ENCODE results near the gene ITGB5. TPM values are rescaled to one million over a fixed set of nuclear protein-coding genes. Genes with fewer than 3 reads are reported as not detected.
A peak's percentile ranks its signal among the peaks of the same experiment; 100 is the strongest.

ITGB5 gene
- total RNA-seq, 1 donor from 2014 or later = 95.1 TPM

DNA sequence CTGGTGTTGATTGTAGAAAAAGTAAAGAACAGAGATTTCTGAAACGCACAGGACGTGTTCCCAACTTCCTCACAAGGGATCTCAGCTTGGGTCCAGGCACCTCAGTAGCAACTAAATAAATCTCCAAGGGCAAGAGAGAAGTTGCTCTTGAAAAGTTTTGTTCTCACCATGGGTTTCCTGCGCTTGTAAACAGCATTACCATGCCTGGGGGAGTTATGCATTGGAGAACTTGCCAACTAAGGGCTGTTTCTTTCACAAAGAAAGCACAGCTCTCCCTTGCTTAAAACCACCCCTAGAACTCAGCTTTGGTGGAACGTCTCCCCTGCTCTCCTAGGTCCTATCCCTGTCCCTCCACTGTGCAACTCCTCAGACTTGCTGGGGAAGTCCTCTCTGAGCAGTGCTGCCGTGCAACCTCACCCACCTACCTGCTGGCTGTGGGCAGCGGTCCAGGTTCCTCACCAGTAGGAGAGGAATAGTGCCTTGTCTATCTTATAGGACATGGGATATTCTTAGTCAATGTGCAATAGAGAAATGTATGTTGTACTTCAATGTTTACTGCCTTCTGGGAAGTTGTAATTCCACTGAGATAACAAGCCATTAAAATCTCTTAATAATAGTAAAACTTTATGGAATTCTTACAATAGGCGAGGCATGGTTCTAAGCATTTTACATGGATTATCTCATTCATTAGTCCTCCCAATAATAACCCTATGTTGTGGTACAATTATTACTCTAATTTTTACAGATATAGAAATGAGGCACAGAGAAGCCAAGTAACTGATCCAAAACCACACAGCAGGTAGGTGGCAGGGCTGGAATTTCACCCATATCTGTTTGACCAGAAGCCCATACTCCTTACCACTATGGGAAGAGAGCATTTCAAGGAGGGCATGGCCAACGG, 105.4 kb downstream of the ITGB5 start:
- no peaks in the 10 kb centered on the region for H3K9me3 ChIP-seq
- H3K27me3 ChIP-seq = no peaks in the 10 kb centered on the region
- H3K4me3 ChIP-seq = no peak overlapping the region
- intact Hi-C loops (cut with DNase I) = no loop called here
- peak overlapping the region; percentile 71 for H3K27ac ChIP-seq
- peak; percentile 2 for DNase-seq
- no peak for ATAC-seq
- TF ChIP-seq, protein P1, sequence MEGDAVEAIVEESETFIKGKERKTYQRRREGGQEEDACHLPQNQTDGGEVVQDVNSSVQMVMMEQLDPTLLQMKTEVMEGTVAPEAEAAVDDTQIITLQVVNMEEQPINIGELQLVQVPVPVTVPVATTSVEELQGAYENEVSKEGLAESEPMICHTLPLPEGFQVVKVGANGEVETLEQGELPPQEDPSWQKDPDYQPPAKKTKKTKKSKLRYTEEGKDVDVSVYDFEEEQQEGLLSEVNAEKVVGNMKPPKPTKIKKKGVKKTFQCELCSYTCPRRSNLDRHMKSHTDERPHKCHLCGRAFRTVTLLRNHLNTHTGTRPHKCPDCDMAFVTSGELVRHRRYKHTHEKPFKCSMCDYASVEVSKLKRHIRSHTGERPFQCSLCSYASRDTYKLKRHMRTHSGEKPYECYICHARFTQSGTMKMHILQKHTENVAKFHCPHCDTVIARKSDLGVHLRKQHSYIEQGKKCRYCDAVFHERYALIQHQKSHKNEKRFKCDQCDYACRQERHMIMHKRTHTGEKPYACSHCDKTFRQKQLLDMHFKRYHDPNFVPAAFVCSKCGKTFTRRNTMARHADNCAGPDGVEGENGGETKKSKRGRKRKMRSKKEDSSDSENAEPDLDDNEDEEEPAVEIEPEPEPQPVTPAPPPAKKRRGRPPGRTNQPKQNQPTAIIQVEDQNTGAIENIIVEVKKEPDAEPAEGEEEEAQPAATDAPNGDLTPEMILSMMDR (IDR thresholded peaks at IDR 0.05) = no peak
- H3K36me3 ChIP-seq = no peaks in the 10 kb centered on the region
- peaks cover 24% of the 10 kb centered on the region for H3K4me1 ChIP-seq

DNA sequence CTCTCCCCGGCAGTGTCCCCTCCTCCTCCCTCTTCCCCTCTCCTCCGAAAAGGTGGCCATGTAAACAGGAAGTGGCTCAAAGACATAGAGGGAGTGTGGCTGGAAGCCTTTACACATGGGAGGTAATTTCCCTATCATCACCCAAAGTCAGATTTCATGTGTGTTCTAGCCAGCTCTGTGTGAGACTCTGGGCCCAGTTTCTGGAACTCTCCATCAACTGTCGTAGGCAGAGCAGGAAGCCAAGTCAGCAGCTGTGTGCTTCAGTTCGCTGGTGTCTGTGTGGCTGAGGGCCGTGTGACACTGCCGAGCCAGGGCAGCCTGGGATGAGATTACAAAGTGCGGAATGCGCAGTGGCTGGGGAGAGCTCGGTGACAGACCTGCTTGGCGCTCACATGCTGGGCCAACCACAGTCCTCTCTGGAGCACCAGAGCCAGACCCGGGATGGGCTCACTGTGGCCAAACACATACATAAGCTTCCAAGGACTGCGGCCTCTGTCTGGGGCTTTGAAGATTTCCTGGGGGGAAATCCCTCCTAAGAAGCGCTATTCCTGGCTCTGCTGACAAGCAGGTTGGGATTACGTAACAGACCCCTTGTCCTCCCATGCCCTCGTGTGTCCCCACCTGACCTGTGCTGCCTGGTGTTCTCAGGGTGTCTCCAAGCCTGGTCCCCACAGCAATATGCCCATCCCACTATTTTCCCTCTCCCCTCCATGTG, 106.2 kb downstream of the ITGB5 start:
- no peaks in the 10 kb centered on the region for H3K9me3 ChIP-seq
- intact Hi-C loops (cut with DNase I) = no loop called here
- H3K27me3 ChIP-seq = no peaks in the 10 kb centered on the region
- peak overlapping the region; percentile 71 for H3K27ac ChIP-seq
- no peak overlapping the region for H3K4me3 ChIP-seq
- ATAC-seq = peak; percentile 76
- DNase-seq = peak; percentile 67
- no peaks in the 10 kb centered on the region for H3K36me3 ChIP-seq
- H3K4me1 ChIP-seq = peaks cover 22% of the 10 kb centered on the region
- TF ChIP-seq, protein P1 (IDR thresholded peaks at IDR 0.05) = no peak

DNA sequence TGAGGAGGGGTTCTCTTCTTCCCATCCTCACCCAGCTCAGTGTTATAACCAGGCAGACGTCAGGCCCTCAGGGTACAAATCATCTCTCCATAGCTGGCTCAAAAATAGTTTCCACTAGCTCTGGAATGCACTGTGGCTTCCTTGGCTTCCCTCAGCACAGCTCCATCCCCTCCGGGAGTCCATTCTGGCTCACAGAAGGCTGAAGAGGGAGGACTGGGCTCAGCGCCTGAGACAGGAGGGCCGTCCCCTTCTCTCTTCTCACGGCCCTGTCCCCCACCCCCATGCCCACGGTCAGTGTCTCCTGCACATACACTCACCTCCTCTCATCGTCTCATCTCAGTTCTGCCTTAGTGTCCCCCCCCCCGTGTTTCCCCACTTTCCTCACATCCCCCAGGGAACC, 106.8 kb downstream of the ITGB5 start:
- TF ChIP-seq, protein P1 (IDR thresholded peaks at IDR 0.05) = no peak
- no peaks in the 10 kb centered on the region for H3K36me3 ChIP-seq
- H3K27ac ChIP-seq = peak overlapping the region; percentile 71
- no peaks in the 10 kb centered on the region for H3K9me3 ChIP-seq
- H3K27me3 ChIP-seq = no peaks in the 10 kb centered on the region
- ATAC-seq (peak; percentile 42), DNase-seq (peak; percentile 58)
- no peak overlapping the region for H3K4me3 ChIP-seq
- intact Hi-C loops (cut with DNase I) = no loop called here
- H3K4me1 ChIP-seq = peaks cover 22% of the 10 kb centered on the region

- Histone ChIP-seq H3K27me3 (no peaks in the 10 kb centered on the region), H3K27ac (peak overlapping the region; percentile 71), H3K36me3 (no peaks in the 10 kb centered on the region), H3K4me1 (peaks cover 24% of the 10 kb centered on the region), H3K9me3 (no peaks in the 10 kb centered on the region), H3K4me3 (no peak overlapping the region)
- DNase-seq (peak; percentile 53), ATAC-seq (no peak)
- intact Hi-C loops (cut with DNase I) = no loop called here
- TF ChIP-seq, protein P1 (IDR thresholded peaks at IDR 0.05) = no peak
Measured at GRCh38 chr3:124779751-124780191, 107.4 kb downstream of the ITGB5 start.

- Histone ChIP-seq H3K27ac (no peak overlapping the region), H3K27me3 (no peaks in the 10 kb centered on the region), H3K4me3 (no peak overlapping the region), H3K9me3 (no peaks in the 10 kb centered on the region), H3K4me1 (peaks cover 30% of the 10 kb centered on the region), H3K36me3 (no peaks in the 10 kb centered on the region)
- TF ChIP-seq, protein P1 (IDR thresholded peaks at IDR 0.05) = no peak
- DNase-seq (no peak), ATAC-seq (no peak)
- intact Hi-C loops (cut with DNase I) = no loop called here
Measured at GRCh38 chr3:124779116-124779515, 108.0 kb downstream of the ITGB5 start.
